Prostate gland (tissue), 2 donors: Measurements from ENCODE around the gene C19orf12. TPM values are rescaled to one million over a fixed set of nuclear protein-coding genes. Genes with fewer than 3 reads are reported as not detected.

ENCODE experiments used
- DNase-seq: peaks from one replicate; pipeline ENCODE4 v3.0.0-alpha.2; 2019; ENCODE audit warnings: low spot score
- H3K27ac ChIP-seq, 2 donors: fragments of 200-600 bp; sonication (generic); 2 replicates each; pipeline ENCODE4 v1.5.1; 2017 to 2019
- H3K27me3 ChIP-seq: fragments of 200-600 bp; sonication (generic); replicated peaks from 2 replicates; pipeline ENCODE4 v1.5.1; 2019; ENCODE audit not compliant: insufficient read depth
- H3K36me3 ChIP-seq, 2 donors: fragments of 200-600 bp; sonication (generic); 1 replicate in 1 of 2; 2 replicates in 1 of 2; pipeline versions ENCODE4 v1.5.1 to v1.8.1; 2017 to 2019
- H3K4me1 ChIP-seq: fragments of 200-600 bp; sonication (generic); replicated peaks from 2 replicates; pipeline ENCODE4 v1.5.1; 2019
- H3K4me3 ChIP-seq, 2 donors: fragments of 200-600 bp; sonication (generic); 2 replicates each; pipeline ENCODE4 v1.5.1; 2017 to 2019
- H3K9me3 ChIP-seq: fragments of 200-600 bp; sonication (generic); 2 replicates; pipeline ENCODE4 v1.5.1; 2017
- CTCF ChIP-seq, 4 experiments: fragments of 200-600 bp in 2 of 4; fragments of 450-650 bp in 2 of 4; sonication (generic) in 2 of 4; IDR thresholded peaks; 1 replicate in 3 of 4; 2 replicates in 1 of 4; pipeline ENCODE4 v1.5.1; 2016 to 2019; ENCODE audit warnings: antibody characterized with exemption in 4 of 4, mild to moderate bottlenecking in 2 of 4, moderate library complexity in 2 of 4
- POLR2A ChIP-seq: fragments of 450-650 bp; IDR thresholded peaks from one replicate; pipeline ENCODE4 v1.6.1; 2016; ENCODE audit warnings: antibody characterized with exemption, mild to moderate bottlenecking
- POLR2AphosphoS5 ChIP-seq: sonication (generic); formaldehyde crosslinking; IDR thresholded peaks from one replicate; pipeline ENCODE4 v1.6.1; 2017; ENCODE audit warnings: antibody characterized with exemption
- WGBS: methylation state at CpG from one replicate; pipeline ENCODE4 v1.1.5; 2018; 5-methylcytosine and 5-hydroxymethylcytosine counted together
- intact Hi-C: fragments of 100-400 bp; cut with DNase I; formaldehyde crosslinking; loops from one replicate; pipeline ENCODE4 v1.14.2; 2022
- total RNA-seq, 2 donors: library from RNA; depleted of rRNA; stranded (reverse); fragments of >200 nt; gene quantifications; one replicate each; pipeline ENCODE4 v1.1.0, GENCODE V29; 2016

The C19orf12 gene
- total RNA-seq, 2 donors from 2014 or later = 27.9 to 42.4 TPM

- Histone ChIP-seq H3K36me3 (no peaks in the 10 kb centered on the region), H3K27me3 (peaks cover 2% of the 10 kb centered on the region), H3K4me1 (no peaks in the 10 kb centered on the region), H3K9me3 (no peaks in the 10 kb centered on the region), H3K4me3 (no peak overlapping the region), H3K27ac (no peak overlapping the region)
- no peak for DNase-seq
- TF ChIP-seq POLR2A (no peak), CTCF (IDR thresholded peaks at IDR 0.05) (no peak), POLR2AphosphoS5 (no peak)
- intact Hi-C loops = no loop called here
- 91% methylated on average over 16 of the region's 16 CpGs for WGBS
Observed at GRCh38 chr19:29760752-29761502, 45.9 kb upstream of the C19orf12 start.

- H3K27ac ChIP-seq = no peak overlapping the region
- no peaks in the 10 kb centered on the region for H3K9me3 ChIP-seq
- no peaks in the 10 kb centered on the region for H3K36me3 ChIP-seq
- no peak for DNase-seq
- H3K27me3 ChIP-seq = no peaks in the 10 kb centered on the region
- WGBS = 96% methylated on average over 5 of the region's 5 CpGs
- TF ChIP-seq POLR2A (no peak), CTCF (IDR thresholded peaks at IDR 0.05) (no peak), POLR2AphosphoS5 (no peak)
- intact Hi-C loops = no loop called here
- no peaks in the 10 kb centered on the region for H3K4me1 ChIP-seq
- H3K4me3 ChIP-seq = no peak overlapping the region
Observed at GRCh38 chr19:29759359-29759758, 44.3 kb upstream of the C19orf12 start.

- 86% methylated on average over 7 of the region's 7 CpGs for WGBS
- intact Hi-C loops = no loop called here
- no peak for TF ChIP-seq POLR2A
- TF ChIP-seq CTCF (IDR thresholded peaks at IDR 0.05) = no peak
- no peak for TF ChIP-seq POLR2AphosphoS5
Observed at GRCh38 chr19:29758863-29759262, 43.8 kb upstream of the C19orf12 start.

GRCh38 chr19:29757551-29757950 lies 42.5 kb upstream of the C19orf12 start:
- intact Hi-C loops = no loop called here
- Histone ChIP-seq H3K27me3 (peaks cover 2% of the 10 kb centered on the region), H3K4me1 (no peaks in the 10 kb centered on the region), H3K9me3 (no peaks in the 10 kb centered on the region), H3K4me3 (no peak overlapping the region), H3K36me3 (no peaks in the 10 kb centered on the region), H3K27ac (no peak overlapping the region)
- TF ChIP-seq POLR2A (no peak), CTCF (IDR thresholded peaks at IDR 0.05) (no peak), POLR2AphosphoS5 (no peak)
- WGBS = 79% methylated on average over 9 of the region's 9 CpGs
- DNase-seq = no peak

More at GRCh38 chr19:29758863-29759262, 43.8 kb upstream of the C19orf12 start:
- Histone ChIP-seq H3K27me3 (no peaks in the 10 kb centered on the region), H3K27ac (no peak overlapping the region), H3K4me3 (no peak overlapping the region), H3K4me1 (no peaks in the 10 kb centered on the region), H3K36me3 (no peaks in the 10 kb centered on the region), H3K9me3 (no peaks in the 10 kb centered on the region)
- no peak for DNase-seq

GRCh38 chr19:29753934-29754305 lies 38.9 kb upstream of the C19orf12 start:
- Histone ChIP-seq H3K27me3 (peaks cover 2% of the 10 kb centered on the region), H3K9me3 (no peaks in the 10 kb centered on the region), H3K36me3 (no peaks in the 10 kb centered on the region), H3K27ac (no peak overlapping the region), H3K4me1 (no peaks in the 10 kb centered on the region), H3K4me3 (no peak overlapping the region)
- no peak for TF ChIP-seq CTCF (IDR thresholded peaks at IDR 0.05)
- TF ChIP-seq POLR2AphosphoS5 = no peak
- TF ChIP-seq POLR2A = no peak
- DNase-seq = no peak
- 71% methylated on average over 7 of the region's 7 CpGs for WGBS
- intact Hi-C loops = no loop called here
